PC-9 (cell line): ENCODE data around the gene DACT2.
"Not testable (repeated sequence)": the region's sequence is repeated elsewhere in the genome, so short reads cannot be mapped to it uniquely, and the experiment has no call there.

Experiments used
- EZH2 ChIP-seq: fragments of 200-600 bp; sonication (generic); IDR thresholded peaks from 2 replicates; pipeline ENCODE4 v1.8.0; 2017; ENCODE audit warnings: antibody characterized with exemption, low read depth
- TF ChIP-seq, protein P1 (sequence below): fragments of 200-600 bp; sonication (generic); conservative IDR thresholded peaks from 2 replicates; pipeline ENCODE4 v1.6.1; 2017; ENCODE audit warnings: mixed run types, antibody characterized with exemption, mild to moderate bottlenecking, moderate library complexity

DNA sequence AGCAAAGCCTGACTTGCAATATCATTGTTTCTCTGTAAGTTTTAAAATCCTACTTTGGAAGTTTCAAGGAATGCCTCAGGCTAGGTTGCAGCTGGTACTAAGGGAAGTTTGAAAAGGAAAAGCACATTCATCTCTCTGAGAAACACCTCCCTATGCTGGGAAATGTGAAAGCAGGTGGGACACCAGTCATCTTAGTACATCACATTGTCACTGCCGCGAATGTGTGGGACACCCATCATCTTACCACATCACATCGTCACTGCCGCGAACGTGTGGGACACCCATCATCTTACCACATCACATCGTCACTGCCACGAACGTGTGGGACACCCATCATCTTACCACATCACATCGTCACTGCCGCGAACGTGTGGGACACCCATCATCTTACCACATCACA lies 38.3 kb downstream of the DACT2 start:
- TF ChIP-seq, protein P1, sequence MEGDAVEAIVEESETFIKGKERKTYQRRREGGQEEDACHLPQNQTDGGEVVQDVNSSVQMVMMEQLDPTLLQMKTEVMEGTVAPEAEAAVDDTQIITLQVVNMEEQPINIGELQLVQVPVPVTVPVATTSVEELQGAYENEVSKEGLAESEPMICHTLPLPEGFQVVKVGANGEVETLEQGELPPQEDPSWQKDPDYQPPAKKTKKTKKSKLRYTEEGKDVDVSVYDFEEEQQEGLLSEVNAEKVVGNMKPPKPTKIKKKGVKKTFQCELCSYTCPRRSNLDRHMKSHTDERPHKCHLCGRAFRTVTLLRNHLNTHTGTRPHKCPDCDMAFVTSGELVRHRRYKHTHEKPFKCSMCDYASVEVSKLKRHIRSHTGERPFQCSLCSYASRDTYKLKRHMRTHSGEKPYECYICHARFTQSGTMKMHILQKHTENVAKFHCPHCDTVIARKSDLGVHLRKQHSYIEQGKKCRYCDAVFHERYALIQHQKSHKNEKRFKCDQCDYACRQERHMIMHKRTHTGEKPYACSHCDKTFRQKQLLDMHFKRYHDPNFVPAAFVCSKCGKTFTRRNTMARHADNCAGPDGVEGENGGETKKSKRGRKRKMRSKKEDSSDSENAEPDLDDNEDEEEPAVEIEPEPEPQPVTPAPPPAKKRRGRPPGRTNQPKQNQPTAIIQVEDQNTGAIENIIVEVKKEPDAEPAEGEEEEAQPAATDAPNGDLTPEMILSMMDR = not testable (repeated sequence)
- not testable (repeated sequence) for TF ChIP-seq EZH2
